ENCODE measurements around the gene PNPLA8.

PNPLA8 gene, protein sequence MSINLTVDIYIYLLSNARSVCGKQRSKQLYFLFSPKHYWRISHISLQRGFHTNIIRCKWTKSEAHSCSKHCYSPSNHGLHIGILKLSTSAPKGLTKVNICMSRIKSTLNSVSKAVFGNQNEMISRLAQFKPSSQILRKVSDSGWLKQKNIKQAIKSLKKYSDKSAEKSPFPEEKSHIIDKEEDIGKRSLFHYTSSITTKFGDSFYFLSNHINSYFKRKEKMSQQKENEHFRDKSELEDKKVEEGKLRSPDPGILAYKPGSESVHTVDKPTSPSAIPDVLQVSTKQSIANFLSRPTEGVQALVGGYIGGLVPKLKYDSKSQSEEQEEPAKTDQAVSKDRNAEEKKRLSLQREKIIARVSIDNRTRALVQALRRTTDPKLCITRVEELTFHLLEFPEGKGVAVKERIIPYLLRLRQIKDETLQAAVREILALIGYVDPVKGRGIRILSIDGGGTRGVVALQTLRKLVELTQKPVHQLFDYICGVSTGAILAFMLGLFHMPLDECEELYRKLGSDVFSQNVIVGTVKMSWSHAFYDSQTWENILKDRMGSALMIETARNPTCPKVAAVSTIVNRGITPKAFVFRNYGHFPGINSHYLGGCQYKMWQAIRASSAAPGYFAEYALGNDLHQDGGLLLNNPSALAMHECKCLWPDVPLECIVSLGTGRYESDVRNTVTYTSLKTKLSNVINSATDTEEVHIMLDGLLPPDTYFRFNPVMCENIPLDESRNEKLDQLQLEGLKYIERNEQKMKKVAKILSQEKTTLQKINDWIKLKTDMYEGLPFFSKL

GRCh38 chr7:108525985-108526767 is at the start of gene PNPLA8:
Gene PNPLA8 (minus strand): TSS chr7:108526135. CDS start chr7:108515491, 10,644 bp downstream.
- peak within 1 kb of the TSS; percentile 88 for H3K4me3 ChIP-seq (ENCODE audit: low read depth, low read length)
- DNase-seq (ENCODE audit: low read depth, low spot score) = peak; percentile 97
- ChIA-PET POLR2A (interaction anchor here (0.6 to 1.5 kb wide), 5 partner anchors 9 to 129 kb away, joined by 3 to 11 read pairs (median 3); partner anchors contain the start of genes DNAJB9 and THAP5), CTCF (interaction anchor here (1.4 to 3.1 kb wide), 3 partner anchors 11 to 28 kb away, joined by 3 to 14 read pairs (median 5); no protein-coding TSS in a partner anchor)
- TF ChIP-seq, protein P1, sequence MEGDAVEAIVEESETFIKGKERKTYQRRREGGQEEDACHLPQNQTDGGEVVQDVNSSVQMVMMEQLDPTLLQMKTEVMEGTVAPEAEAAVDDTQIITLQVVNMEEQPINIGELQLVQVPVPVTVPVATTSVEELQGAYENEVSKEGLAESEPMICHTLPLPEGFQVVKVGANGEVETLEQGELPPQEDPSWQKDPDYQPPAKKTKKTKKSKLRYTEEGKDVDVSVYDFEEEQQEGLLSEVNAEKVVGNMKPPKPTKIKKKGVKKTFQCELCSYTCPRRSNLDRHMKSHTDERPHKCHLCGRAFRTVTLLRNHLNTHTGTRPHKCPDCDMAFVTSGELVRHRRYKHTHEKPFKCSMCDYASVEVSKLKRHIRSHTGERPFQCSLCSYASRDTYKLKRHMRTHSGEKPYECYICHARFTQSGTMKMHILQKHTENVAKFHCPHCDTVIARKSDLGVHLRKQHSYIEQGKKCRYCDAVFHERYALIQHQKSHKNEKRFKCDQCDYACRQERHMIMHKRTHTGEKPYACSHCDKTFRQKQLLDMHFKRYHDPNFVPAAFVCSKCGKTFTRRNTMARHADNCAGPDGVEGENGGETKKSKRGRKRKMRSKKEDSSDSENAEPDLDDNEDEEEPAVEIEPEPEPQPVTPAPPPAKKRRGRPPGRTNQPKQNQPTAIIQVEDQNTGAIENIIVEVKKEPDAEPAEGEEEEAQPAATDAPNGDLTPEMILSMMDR (IDR thresholded peaks at IDR 0.05; ENCODE audit: insufficient read depth, low read length, missing control alignments) = no peak

DNA sequence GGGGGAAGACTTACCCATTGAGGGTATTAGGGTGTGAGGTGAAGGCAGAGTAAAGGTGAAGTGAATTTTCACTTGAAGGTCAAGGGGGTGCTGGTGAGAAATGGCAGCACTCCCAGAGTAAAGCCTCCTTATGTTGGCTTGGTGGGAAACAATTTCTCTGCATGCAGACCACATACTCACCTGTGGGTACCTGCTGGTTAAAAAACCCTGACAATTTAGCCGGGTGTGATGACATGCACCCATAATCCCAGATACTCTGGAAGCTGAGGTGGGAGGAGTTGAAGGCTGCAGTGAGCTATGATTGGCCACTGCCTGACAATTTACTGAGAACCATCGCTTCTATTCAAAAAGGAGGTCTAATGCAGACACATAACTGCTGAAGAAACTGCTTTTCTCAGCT is 49.2 kb upstream of the PNPLA8 start:
- POLR2A ChIA-PET = no interaction called here
- CTCF ChIA-PET = no interaction called here
- no peak for DNase-seq (ENCODE audit: low read depth, low spot score)
- TF ChIP-seq, protein P1 (IDR thresholded peaks at IDR 0.05; ENCODE audit: insufficient read depth, low read length, missing control alignments) = no peak
- H3K4me3 ChIP-seq (ENCODE audit: low read depth, low read length) = no peak overlapping the region

DNA sequence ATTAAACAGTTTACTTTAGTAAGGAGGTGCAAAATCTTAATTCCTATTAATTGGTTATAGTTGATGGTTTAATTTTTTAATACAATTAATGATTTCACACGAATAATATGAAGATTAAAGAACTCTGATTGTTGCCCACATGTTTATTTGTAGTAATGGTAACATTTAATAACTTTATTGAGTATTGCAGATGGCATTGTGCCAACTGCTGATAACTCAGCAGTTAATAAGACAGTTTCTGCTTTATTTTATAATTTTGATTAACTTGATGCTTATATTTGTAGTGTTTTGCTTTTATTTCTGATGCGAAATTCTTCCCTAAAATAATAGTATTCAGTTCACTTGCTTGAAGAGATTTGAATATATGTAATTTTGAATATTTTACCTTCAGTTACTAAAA is 46.5 kb upstream of the PNPLA8 start:
- no peak overlapping the region for H3K4me3 ChIP-seq (ENCODE audit: low read depth, low read length)
- DNase-seq (ENCODE audit: low read depth, low spot score) = no peak
- ChIA-PET CTCF (no interaction called here), POLR2A (no interaction called here)
- TF ChIP-seq, protein P1 (IDR thresholded peaks at IDR 0.05; ENCODE audit: insufficient read depth, low read length, missing control alignments) = no peak

GRCh38 chr7:108570146-108570755 is 44.3 kb upstream of the PNPLA8 start:
- DNase-seq (ENCODE audit: low read depth, low spot score) = no peak
- ChIA-PET CTCF (interaction anchor here (0.7 kb wide), 1 partner anchor 9 kb away, joined by 3 read pairs; no protein-coding TSS in a partner anchor), POLR2A (interaction anchor here (1.8 to 2.2 kb wide), 2 partner anchors 9 to 45 kb away, joined by 6 to 11 read pairs; partner anchors contain the start of gene PNPLA8)
- TF ChIP-seq, protein P1 (IDR thresholded peaks at IDR 0.05; ENCODE audit: insufficient read depth, low read length, missing control alignments) = no peak
- peak overlapping the region; percentile 88 for H3K4me3 ChIP-seq (ENCODE audit: low read depth, low read length)

DNA sequence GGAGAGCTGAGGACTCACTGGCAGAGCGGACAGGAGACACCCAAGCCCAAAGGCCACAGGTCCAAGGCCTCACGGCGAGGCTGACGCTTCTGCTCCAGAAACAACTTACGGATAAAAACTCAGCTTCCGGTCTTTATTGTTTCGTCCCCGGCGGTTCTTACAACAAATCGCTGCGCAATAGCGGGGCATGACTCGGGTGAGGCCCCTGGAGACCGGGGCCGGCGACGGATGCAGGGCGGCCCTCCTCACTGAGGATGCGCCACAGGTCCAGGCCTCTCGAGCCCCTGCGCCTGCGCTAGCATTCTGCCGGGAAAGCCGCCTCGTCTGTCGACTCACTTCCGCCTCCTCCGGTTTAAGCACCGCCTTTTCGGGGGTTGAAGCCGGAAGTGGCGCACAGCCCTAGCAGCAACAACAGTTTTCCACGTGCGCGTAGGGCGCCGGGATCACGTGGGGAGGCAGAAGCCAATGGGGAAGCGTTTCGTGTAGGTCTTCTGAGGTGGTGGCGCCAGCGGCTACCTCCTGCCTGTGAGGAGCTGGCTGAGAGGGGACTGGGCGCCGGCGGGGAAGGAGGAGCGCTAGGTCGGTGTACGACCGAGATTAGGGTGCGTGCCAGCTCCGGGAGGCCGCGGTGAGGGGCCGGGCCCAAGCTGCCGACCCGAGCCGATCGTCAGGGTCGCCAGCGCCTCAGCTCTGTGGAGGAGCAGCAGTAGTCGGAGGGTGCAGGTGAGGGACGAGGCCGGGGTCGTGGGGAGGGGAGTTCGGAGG is 43.6 kb upstream of the PNPLA8 start, which contains the start of the genes DNAJB9 and THAP5:
Gene DNAJB9, plus strand, starts transcription at position 494 of the 765 bp plus-strand sequence. CDS start 1,853 bp downstream, outside the sequence.
Gene THAP5, minus strand, starts transcription at position 326 of the 765 bp plus-strand sequence. Its CDS starts 137 bp downstream, at position 189.
- ChIA-PET CTCF (interaction anchor here (0.7 kb wide), 1 partner anchor 8 kb away, joined by 3 read pairs; no protein-coding TSS in a partner anchor), POLR2A (interaction anchor here (0.6 to 2.2 kb wide), 3 partner anchors 9 to 44 kb away, joined by 3 to 11 read pairs (median 6); partner anchors contain the start of gene PNPLA8)
- peak within 1 kb of the TSS; percentile 89 for H3K4me3 ChIP-seq (ENCODE audit: low read depth, low read length)
- TF ChIP-seq, protein P1 (IDR thresholded peaks at IDR 0.05; ENCODE audit: insufficient read depth, low read length, missing control alignments) = no peak
- DNase-seq (ENCODE audit: low read depth, low spot score) = peak; percentile 97

Measured in AG04449 (cell line).